Suprapubic skin (tissue), 3 donors: ENCODE measurements around the gene USP50.

Experiments used
- POLR2A ChIP-seq, 2 donors: fragments of 450-650 bp; IDR thresholded peaks; one replicate each; pipeline ENCODE4 v1.6.1; 2017; ENCODE audit warnings: antibody characterized with exemption in 2 of 2, mild to moderate bottlenecking in 2 of 2, moderate library complexity in 2 of 2
- TF ChIP-seq, protein P1 (sequence below), 2 donors: fragments of 200-600 bp in 1 of 2; fragments of 450-650 bp in 1 of 2; sonication (generic) in 1 of 2; IDR thresholded peaks; one replicate each; pipeline ENCODE4 v1.5.1; 2016 to 2019; ENCODE audit warnings: antibody characterized with exemption in 2 of 2, mild to moderate bottlenecking in 1 of 2, moderate library complexity in 1 of 2

DNA sequence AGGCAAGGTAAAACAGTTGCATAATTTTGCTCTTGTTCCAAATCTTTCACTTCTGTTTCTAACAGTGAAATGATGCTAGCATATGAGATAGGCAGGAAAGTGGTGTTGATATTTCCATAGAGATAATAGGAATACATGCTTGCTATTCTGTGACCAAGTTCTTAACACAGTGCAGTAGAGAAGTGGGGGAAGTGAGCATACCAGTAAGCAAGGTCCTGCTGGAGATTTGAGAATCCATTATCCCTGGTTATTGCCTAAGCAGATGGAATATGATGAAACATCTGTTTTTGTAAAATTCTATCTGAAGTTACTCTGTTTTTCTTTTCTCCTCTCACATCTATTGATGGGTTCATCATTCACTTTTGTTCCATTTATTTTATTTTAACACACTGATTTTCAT, 93.5 kb downstream of the USP50 start:
- TF ChIP-seq, protein P1, sequence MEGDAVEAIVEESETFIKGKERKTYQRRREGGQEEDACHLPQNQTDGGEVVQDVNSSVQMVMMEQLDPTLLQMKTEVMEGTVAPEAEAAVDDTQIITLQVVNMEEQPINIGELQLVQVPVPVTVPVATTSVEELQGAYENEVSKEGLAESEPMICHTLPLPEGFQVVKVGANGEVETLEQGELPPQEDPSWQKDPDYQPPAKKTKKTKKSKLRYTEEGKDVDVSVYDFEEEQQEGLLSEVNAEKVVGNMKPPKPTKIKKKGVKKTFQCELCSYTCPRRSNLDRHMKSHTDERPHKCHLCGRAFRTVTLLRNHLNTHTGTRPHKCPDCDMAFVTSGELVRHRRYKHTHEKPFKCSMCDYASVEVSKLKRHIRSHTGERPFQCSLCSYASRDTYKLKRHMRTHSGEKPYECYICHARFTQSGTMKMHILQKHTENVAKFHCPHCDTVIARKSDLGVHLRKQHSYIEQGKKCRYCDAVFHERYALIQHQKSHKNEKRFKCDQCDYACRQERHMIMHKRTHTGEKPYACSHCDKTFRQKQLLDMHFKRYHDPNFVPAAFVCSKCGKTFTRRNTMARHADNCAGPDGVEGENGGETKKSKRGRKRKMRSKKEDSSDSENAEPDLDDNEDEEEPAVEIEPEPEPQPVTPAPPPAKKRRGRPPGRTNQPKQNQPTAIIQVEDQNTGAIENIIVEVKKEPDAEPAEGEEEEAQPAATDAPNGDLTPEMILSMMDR (IDR thresholded peaks at IDR 0.05), result no peak
- TF ChIP-seq POLR2A (IDR thresholded peaks at IDR 0.05), result no peak
